OCI-LY7 (cell line): ENCODE measurements around the gene PDZRN3. TPM values are rescaled to one million over a fixed set of nuclear protein-coding genes. Genes with fewer than 3 reads are reported as not detected.

ENCODE experiments used
- BruUV-seq: library from RNA; stranded (reverse); fragments of 400-500 nt; replicated peaks from 2 replicates; lab custom pipeline; 2021; lab: Mats Ljungman, UMichigan
- CTCF ChIA-PET: fragments of 300-600 bp; sonication (Branson Sonifier 250); formaldehyde crosslinking; loops from one replicate; lab custom pipeline; 2022; ENCODE audit warnings: antibody characterized with exemption; ENCODE audit not compliant: unreplicated experiment; lab: Charles Lee
- POLR2A ChIA-PET: fragments of 300-600 bp; sonication (Branson Sonifier 250); formaldehyde crosslinking; loops from one replicate; lab custom pipeline; 2022; ENCODE audit warnings: antibody characterized with exemption; lab: Charles Lee
- DNase-seq: peaks from one replicate; pipeline ENCODE4 v3.0.0-alpha.2; 2015; ENCODE audit warnings: low spot score
- H2AFZ ChIP-seq: fragments of 200-600 bp; sonication (generic), shearing (Covaris generic); 2 replicates; pipeline ENCODE4 v1.6.1; 2014; ENCODE audit warnings: mild to moderate bottlenecking, antibody characterized with exemption, low read length, moderate library complexity
- H3K27ac ChIP-seq: fragments of 200-600 bp; sonication (generic); 2 replicates; pipeline ENCODE4 v1.5.1; 2014; ENCODE audit warnings: mixed run types, low read depth, mild to moderate bottlenecking, moderate library complexity, low read length, inconsistent platforms; ENCODE audit not compliant: poor library complexity, severe bottlenecking
- H3K36me3 ChIP-seq: fragments of 200-600 bp; sonication (generic); 2 replicates; pipeline ENCODE4 v1.6.1; 2014; ENCODE audit warnings: mild to moderate bottlenecking, antibody characterized with exemption, low read length, moderate library complexity, mixed read lengths; ENCODE audit not compliant: insufficient read depth
- H3K4me1 ChIP-seq: fragments of 200-600 bp; sonication (generic); 2 replicates; pipeline ENCODE4 v1.5.1; 2014; ENCODE audit warnings: mild to moderate bottlenecking, low read length; ENCODE audit not compliant: insufficient read depth, poor library complexity, severe bottlenecking
- H3K4me2 ChIP-seq: fragments of 200-600 bp; sonication (generic); 2 replicates; pipeline ENCODE4 v1.6.1; 2014; ENCODE audit warnings: mild to moderate bottlenecking, low read length
- H3K4me3 ChIP-seq: fragments of 200-600 bp; sonication (generic); 2 replicates; pipeline ENCODE4 v1.5.1; 2014; ENCODE audit warnings: mild to moderate bottlenecking, low read depth, low read length; ENCODE audit not compliant: poor library complexity, severe bottlenecking
- H3K79me2 ChIP-seq: fragments of 200-600 bp; sonication (generic); 2 replicates; pipeline ENCODE4 v1.6.1; 2016; ENCODE audit warnings: low read depth, mild to moderate bottlenecking, low read length, moderate library complexity, mixed read lengths; ENCODE audit not compliant: insufficient read depth
- H3K9me2 ChIP-seq: fragments of 200-600 bp; sonication (generic); 2 replicates; pipeline ENCODE4 v1.6.1; 2016; ENCODE audit warnings: mild to moderate bottlenecking, low read length, mixed read lengths; ENCODE audit not compliant: insufficient read depth
- H3K9me3 ChIP-seq: fragments of 200-600 bp; sonication (generic); 2 replicates; pipeline ENCODE4 v1.6.1; 2014; ENCODE audit warnings: mild to moderate bottlenecking, mixed run types, low read length, mixed read lengths
- H4K20me1 ChIP-seq: fragments of 200-600 bp; sonication (generic); 2 replicates; pipeline ENCODE4 v1.6.1; 2014; ENCODE audit warnings: mild to moderate bottlenecking, antibody characterized with exemption, low read length, moderate library complexity, mixed read lengths; ENCODE audit not compliant: insufficient read depth
- CTCF ChIP-seq: fragments of 200-600 bp; sonication (generic); conservative IDR thresholded peaks from 2 replicates; pipeline ENCODE4 v1.5.1; 2014; ENCODE audit warnings: mild to moderate bottlenecking, antibody characterized with exemption, low read length, moderate library complexity, mixed read lengths
- EZH2phosphoT487 ChIP-seq: fragments of 200-600 bp; sonication (generic); IDR thresholded peaks from 2 replicates; pipeline ENCODE4 v1.6.1; 2018; ENCODE audit warnings: low read depth, borderline replicate concordance, mild to moderate bottlenecking, mixed run types, antibody characterized with exemption, low read length, moderate library complexity, mixed read lengths
- intact Hi-C: fragments of 100-400 bp; cut with micrococcal nuclease; formaldehyde crosslinking; loops from one replicate; pipeline ENCODE4 v1.10.0; 2022; ENCODE audit not compliant: unreplicated experiment
- total RNA-seq, 2 experiments: library from RNA; depleted of rRNA in 1 of 2; stranded (reverse); fragments of >200 nt in 1 of 2; shearing (Covaris generic) in 1 of 2; gene quantifications; 2 replicates each; pipeline ENCODE4 v1.2.3, GENCODE V29; 2014 to 2022

PDZRN3 gene
- total RNA-seq, 2 experiments from 2014 or later = 0.95 TPM; not detected in 1

GRCh38 chr3:73668391-73668790, 43.6 kb upstream of the PDZRN3 start:
- H3K4me1 ChIP-seq = no peaks in the 10 kb centered on the region
- no peak overlapping the region for H2AFZ ChIP-seq
- H3K27ac ChIP-seq = no peak overlapping the region
- BruUV-seq = no TSS peak
- DNase-seq = no peak
- H3K9me2 ChIP-seq = no peaks in the 10 kb centered on the region
- POLR2A ChIA-PET = no interaction called here
- H3K4me2 ChIP-seq = no peak overlapping the region
- no peaks in the 10 kb centered on the region for H3K79me2 ChIP-seq
- CTCF ChIA-PET = no interaction called here
- TF ChIP-seq EZH2phosphoT487 = no peak
- no peak for TF ChIP-seq CTCF
- no peaks in the 10 kb centered on the region for H3K36me3 ChIP-seq
- intact Hi-C loops = no loop called here
- no peaks in the 10 kb centered on the region for H3K9me3 ChIP-seq
- H4K20me1 ChIP-seq = no peaks in the 10 kb centered on the region
- no peak overlapping the region for H3K4me3 ChIP-seq

- BruUV-seq = no TSS peak
- CTCF ChIA-PET = no interaction called here
- Histone ChIP-seq H3K9me3 (no peaks in the 10 kb centered on the region), H3K4me1 (no peaks in the 10 kb centered on the region), H2AFZ (no peak overlapping the region), H3K4me2 (no peak overlapping the region), H3K4me3 (no peak overlapping the region), H3K27ac (no peak overlapping the region), H3K79me2 (no peaks in the 10 kb centered on the region), H3K9me2 (no peaks in the 10 kb centered on the region), H4K20me1 (no peaks in the 10 kb centered on the region), H3K36me3 (no peaks in the 10 kb centered on the region)
- intact Hi-C loops = no loop called here
- no peak for DNase-seq
- no peak for TF ChIP-seq EZH2phosphoT487
- POLR2A ChIA-PET = no interaction called here
These were observed 43.1 kb upstream of the PDZRN3 start for GRCh38 chr3:73667889-73668288.

- no peaks in the 10 kb centered on the region for H3K36me3 ChIP-seq
- BruUV-seq = no TSS peak
- no peaks in the 10 kb centered on the region for H3K79me2 ChIP-seq
- H3K27ac ChIP-seq = no peak overlapping the region
- no peak for TF ChIP-seq EZH2phosphoT487
- TF ChIP-seq CTCF = no peak
- no peak overlapping the region for H3K4me2 ChIP-seq
- ChIA-PET CTCF (no interaction called here), POLR2A (interaction anchor here (0.6 kb wide), 1 partner anchor 1183 kb away, joined by 3 read pairs; no protein-coding TSS in a partner anchor)
- H3K9me2 ChIP-seq = no peaks in the 10 kb centered on the region
- H2AFZ ChIP-seq = no peak overlapping the region
- H3K4me1 ChIP-seq = no peaks in the 10 kb centered on the region
- DNase-seq = no peak
- no peaks in the 10 kb centered on the region for H4K20me1 ChIP-seq
- no peak overlapping the region for H3K4me3 ChIP-seq
- H3K9me3 ChIP-seq = no peaks in the 10 kb centered on the region
- intact Hi-C loops = no loop called here
These were observed 40.5 kb upstream of the PDZRN3 start for GRCh38 chr3:73665286-73665685.
